GM21526 (cell line): ENCODE data around the gene QSOX2.

Experiments
- ATAC-seq: cut with Tn5 transposase; IDR thresholded peaks from one replicate; pipeline ENCODE4 v1.9.1; 2021; ENCODE audit warnings: moderate library complexity; ENCODE audit not compliant: unreplicated experiment, low FRiP score

QSOX2 gene

GRCh38 chr9:136245219-136246150, at the start of gene QSOX2:
TSS of gene QSOX2 (minus strand) at chr9:136245812. CDS start at chr9:136245803, 9 bp downstream.
- peak; percentile 46 for ATAC-seq

- no peak for ATAC-seq
Measured at GRCh38 chr9:136295055-136295454, 49.4 kb upstream of the QSOX2 start.

- no peak for ATAC-seq
Measured at GRCh38 chr9:136294437-136294836, 48.8 kb upstream of the QSOX2 start.

- ATAC-seq = no peak
Measured at GRCh38 chr9:136293476-136294077, 48.0 kb upstream of the QSOX2 start.

GRCh38 chr9:136292591-136293448, 47.2 kb upstream of the QSOX2 start:
- ATAC-seq = no peak

GRCh38 chr9:136292026-136292538, 46.5 kb upstream of the QSOX2 start:
- ATAC-seq = no peak

GRCh38 chr9:136291306-136292025, 45.9 kb upstream of the QSOX2 start:
- no peak for ATAC-seq

GRCh38 chr9:136290508-136291000, 44.9 kb upstream of the QSOX2 start:
- ATAC-seq = no peak

GRCh38 chr9:136289651-136290507, 44.3 kb upstream of the QSOX2 start:
- ATAC-seq = no peak

GRCh38 chr9:136287960-136288753, 42.5 kb upstream of the QSOX2 start:
- no peak for ATAC-seq

- no peak for ATAC-seq
Measured at GRCh38 chr9:136286987-136287379, 41.4 kb upstream of the QSOX2 start.

GRCh38 chr9:136286359-136286986, 40.9 kb upstream of the QSOX2 start:
- ATAC-seq = no peak

- no peak for ATAC-seq
Measured at GRCh38 chr9:136285501-136286358, 40.1 kb upstream of the QSOX2 start.

GRCh38 chr9:136284951-136285350, 39.3 kb upstream of the QSOX2 start:
- no peak for ATAC-seq

- no peak for ATAC-seq
Measured at GRCh38 chr9:136284311-136284710, 38.7 kb upstream of the QSOX2 start.

- ATAC-seq = no peak
Measured at GRCh38 chr9:136283291-136284235, 38.0 kb upstream of the QSOX2 start.
